ENCODE measurements around the gene CERS1.

The CERS1 gene

DNA sequence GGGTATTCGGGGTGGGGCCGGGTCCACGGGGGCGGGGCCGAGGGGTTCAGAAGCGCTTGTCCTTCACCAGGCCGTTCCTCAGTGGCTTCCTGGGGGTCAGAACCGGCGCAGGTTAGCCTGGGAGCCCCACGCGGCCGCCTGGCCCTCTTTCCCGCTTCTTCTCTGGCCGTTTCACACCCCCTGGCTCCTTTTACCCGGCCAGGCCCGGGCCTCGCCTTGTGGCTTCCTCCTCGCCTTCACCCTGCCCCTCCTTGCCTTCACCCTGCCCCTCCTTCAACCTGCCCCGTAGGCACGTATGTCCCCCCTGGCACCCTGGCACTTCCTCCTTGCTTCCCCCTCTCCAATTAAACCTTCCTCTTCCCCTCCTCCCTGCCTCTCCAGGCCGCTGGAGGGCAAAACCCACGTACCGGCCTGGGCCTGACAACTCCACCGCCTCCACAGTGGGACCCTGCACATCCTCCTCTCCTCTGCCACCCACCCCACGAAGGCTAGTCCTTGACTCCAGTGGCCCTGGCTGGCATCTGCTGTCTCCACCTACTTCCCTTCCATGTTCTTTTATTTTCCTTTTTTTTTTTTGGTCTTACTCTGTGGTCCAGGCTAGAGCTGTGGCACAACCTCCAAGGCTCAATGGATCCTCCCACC lies 25.3 kb downstream of the CERS1 start:
- no peak for FAIRE-seq

DNA sequence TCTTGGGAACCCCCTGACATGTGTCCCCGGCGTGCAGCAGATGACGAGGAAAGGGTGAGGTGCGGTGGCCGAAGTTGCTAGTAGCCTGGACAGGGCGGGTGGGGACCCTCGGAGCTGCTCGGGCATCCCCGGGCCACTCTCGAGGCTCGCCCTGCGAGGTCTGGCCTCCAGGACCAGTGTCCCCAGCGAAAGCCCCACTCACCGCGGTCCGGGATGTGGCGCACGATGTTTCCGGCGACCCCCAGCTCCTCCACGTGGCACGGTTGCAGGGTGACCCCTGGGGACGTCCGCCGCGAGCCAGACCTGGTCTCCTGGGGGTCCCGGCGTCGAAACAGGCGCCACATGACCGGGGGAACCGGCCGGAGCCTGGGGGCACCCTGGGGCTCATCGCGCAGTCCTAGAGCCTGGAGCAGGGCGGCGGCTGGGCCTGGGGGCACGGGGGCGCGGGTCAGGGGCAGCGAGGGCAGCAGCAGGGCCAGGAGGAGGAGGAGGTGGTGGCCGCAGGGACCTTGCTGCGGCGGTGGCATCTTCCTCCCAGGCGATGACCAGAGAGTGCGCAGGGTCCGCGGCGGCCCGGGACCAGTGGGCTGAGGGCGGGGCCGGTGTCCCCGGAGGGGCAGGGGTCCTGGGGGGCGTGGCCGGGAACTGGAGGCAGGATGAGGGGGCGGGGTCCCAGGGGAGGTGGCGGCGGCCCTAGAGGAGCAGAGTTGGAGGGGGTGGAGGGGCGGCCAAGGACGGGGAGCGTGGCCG lies 26.0 kb downstream of the CERS1 start:
- FAIRE-seq = no peak

DNA sequence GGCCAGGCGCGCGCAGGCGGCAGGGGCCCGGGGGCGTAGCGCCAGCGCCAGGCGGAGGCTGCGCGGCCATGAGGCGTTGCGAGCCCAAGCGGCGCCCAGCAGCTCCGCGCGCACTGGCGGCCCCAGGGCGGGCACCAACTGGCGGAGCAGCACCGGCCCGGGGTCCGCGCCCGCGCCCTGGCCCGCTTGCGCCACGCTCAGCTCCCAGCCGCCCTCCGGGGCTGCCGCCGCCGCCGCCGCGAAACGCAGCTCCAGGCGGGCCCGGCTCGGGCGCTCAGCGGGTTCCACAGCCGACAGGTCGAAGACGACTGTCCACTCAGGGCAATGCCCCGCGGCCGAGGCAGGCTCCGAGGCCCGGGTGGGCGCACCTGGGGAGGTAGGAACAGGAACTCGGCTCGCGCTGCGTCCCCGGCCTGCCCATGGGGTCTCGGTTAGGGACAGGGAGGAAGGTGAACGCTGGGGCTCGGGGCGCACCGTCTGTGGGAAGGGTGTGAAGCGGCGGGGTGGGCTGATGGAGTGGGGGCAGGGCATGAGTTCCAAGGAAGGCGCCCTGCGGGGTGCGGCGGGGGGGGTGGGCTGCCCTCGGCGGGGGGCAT lies 26.8 kb downstream of the CERS1 start:
- FAIRE-seq = no peak

DNA sequence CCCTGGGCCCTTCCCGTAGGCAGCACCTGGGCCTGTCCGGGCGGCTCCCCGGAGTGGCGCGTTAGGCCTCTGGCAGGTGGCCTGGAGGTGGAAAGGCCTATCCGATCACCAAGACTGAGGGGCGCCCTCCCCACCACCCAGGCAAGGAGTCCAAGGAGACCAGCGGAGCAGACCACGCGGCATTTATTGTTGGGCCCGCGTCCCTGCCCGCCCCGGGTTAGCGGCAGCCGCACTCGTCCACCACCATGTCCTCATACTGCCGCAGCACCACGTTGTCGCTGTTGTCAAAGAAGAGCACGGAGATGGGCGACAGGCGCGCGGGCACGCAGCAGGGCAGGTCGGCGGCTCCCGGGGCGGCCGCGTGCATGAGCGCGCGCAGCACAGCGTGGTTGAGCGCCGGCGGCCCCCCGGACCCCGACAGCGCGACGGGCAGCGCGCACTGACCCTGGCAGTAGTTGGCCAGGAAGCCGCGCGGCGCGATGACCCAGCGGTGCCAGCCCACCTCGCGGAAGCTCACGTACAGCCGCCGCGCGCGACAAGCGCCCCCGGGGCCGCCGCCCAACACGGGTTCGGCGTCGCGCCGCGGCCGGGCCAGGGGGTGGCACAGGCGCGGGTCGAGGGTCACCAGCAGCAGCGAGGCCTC lies 27.5 kb downstream of the CERS1 start:
- no peak for FAIRE-seq

DNA sequence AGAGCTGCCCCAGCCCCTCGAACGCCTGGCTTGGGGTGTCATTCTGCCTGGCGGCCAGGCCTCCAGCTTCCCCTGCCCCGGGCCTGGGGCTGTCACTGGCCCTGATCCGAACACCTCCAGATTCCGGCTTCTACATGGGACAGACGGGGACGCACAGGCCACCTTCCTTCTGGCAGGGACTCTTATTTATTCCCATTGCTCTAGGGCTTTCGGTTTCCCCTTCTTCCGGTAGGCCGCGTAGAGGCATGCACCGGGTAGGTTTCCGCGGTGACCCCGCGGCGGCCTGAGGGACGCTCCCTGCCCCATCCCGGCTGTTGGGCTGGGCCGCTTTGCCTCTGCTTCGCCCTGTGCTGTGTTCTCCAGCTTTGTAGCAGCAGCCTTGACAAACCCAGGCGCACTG lies 28.2 kb downstream of the CERS1 start:
- no peak for FAIRE-seq

DNA sequence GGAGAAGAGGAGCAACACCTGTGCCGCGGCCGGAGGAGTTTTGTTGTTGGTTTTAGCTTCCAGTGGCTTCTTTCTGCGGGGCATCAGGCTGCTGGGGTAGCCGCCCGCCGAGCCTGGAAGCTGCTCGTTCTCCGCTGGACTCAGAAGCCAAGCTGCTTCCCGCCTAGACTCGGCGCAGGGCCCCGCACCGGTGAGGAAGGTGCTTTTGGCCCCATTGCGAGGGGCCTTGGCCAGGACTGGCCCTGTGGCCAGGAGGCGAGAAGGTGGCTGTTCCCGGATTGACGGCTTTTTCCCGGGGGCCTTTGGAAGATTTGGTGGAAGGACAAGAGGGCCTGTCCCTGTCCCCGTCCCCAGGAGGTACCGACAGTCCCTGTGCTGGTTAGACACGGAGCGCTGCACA lies 28.8 kb downstream of the CERS1 start:
- no peak for FAIRE-seq

DNA sequence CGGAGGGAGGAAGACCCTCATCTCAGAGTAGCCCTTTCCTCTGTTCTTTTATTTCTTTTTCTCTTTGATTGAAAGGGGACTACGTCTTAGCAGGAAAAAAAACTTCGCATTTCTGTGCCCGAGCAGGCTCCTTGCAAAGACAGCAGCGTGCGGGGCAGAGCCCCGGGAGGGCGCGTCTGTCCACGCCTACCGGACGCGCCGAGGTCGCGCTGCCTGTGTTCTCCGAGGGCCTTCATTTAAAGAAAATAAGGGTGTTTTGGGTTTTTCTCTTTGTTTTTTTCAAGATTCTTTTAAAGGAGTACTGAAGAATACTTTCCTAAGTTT lies 29.2 kb downstream of the CERS1 start:
- FAIRE-seq = no peak

DNA sequence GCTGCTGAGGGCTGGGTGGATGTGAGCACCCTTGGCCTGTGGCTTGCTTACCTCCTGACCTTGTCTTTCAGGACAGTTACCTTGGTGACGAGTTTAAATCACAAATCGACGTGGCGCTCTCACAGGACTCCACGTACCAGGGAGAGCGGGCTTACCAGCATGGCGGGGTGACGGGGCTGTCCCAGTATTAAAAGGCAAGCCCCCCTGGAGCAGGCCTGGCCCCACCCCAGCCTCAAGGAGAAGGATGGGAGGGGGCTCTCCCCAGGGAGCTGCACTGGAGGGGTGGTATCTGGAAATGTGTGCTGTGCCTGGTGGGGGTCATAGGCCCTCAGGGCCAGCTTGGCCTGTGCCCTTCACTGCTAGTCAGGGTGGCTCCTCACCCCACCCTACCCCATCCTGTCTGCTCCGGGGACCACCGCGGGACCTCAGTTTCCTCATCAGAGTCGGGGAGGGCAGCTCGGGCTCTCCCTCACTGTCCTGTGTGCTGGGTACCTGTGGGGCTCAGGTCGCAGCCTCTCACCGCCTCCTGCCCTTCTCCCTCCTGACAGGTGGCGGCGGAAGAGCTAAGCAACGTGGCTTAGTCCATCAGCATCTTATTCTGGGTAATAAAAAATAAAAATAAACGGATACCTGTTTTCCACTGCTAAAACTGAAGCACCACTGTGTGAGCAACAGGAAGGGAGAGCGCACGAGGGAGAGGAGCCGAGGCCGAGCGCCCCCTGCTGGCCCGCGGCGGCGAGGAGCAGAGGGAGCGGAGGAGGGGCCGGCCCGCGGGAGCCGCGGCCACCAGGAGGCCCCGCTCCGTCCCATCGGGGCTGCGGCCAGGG lies 29.8 kb downstream of the CERS1 start:
- no peak for FAIRE-seq

DNA sequence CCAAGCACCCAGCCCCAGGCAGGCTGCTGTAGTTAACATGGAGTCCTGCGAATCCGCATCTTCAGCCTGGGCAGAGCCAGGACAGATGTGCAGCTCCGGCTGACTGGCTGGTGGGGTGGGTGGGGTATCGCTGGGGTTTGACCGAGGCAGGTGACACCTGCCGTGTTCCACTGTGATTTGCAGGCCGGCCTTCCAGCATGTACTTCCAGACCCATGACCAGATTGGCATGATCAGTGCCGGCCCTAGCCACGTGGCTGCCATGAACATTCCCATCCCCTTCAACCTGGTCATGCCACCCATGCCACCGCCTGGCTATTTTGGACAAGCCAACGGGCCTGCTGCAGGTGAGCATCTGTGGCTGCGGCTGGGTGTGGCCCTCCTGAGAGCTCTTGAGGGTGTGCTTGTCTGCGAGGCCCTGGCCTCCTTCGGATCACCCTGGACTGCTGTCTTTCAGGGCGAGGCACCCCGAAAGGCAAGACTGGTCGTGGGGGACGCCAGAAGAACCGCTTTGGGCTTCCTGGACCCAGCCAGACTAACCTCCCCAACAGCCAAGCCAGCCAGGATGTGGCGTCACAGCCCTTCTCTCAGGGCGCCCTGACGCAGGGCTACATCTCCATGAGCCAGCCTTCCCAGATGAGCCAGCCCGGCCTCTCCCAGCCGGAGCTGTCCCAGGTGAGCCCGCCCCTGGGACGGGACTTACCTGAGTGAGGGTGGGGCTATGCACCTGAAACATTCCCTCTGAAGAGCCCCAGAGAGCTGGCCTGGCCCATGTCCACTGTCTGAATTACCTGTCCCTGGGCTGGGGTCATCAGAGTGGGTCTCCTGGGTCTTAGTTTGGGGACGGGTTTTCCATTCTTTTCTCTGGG lies 30.6 kb downstream of the CERS1 start:
- no peak for FAIRE-seq

DNA sequence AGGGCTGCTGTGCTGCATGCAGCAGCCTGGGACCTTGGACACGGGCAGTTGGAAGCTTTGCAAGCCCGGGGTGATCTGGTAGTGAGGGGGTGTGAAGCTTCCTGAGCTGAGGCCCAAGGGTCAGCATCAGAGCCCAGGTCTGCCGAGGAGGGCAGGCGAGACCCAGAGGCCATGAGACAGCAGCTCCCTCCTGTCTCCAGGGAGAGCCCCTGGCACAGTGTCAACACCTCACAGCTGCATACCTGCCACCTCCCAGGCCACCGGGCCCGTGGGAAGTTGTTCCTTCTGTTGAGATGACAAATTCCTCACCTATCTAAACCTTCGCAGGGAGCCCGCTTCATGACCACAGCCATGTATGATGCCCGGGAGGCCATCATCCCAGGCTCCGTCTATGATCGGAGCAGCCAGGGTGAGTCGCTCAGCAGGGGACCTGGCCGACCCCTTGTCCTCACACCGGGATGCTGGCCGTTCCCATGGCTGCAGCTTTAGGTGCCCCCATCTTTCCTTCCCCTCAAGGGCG lies 32.1 kb downstream of the CERS1 start:
- no peak for FAIRE-seq

DNA sequence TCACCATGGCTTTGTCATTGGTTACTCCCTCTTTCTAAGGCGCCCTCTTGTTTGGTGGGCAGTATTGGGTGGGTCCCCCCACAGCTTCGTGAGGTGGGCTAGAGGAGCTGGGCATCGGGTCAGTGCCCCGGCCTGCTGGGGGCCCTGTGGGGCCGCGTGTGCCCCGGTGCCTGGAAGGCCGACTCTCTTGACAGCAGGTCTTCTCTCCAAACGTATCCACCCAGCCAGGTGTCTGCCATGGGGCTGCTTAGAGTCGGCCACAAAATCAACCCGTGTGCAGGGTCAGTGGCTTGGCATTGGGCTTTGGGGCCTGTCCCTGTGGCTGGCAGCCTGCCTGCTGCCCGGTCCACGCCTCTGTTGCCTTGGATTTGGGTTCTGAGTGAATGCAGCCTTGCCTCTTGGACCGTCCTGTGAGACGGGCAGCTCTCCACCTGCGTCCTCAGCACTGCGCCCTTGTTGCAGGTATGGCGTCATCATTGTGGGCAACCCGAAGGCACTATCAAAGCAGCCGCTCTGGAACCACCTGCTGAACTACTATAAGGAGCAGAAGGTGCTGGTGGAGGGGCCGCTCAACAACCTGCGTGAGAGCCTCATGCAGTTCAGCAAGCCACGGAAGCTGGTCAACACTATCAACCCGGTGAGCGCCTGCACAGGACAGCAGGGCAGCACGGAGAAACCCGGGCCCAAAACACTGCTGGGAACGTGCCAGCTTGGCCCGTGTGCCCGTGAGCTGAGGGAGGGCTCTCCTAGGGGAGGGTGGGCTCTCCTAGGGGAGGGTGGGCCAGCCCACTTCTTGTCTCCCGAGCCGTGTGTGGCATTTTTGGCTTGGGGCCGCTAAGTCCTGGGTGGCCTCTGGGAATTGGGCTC lies 32.7 kb downstream of the CERS1 start:
- FAIRE-seq = no peak

DNA sequence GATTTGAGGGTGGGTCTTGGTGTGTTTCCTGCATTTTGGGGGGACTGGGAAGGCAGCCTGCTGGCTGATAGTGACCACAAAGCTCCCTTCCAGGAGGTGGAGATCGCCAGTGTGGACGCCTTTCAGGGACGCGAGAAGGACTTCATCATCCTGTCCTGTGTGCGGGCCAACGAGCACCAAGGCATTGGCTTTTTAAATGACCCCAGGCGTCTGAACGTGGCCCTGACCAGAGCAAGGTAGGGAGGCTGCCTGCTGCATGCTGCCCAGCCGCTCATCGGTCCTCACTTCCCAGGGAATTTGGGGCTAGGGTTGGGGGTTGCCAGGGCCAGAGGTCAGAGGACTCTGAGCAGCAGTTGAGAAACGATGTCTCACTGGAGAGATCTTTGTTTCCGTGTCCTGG lies 34.0 kb downstream of the CERS1 start:
- FAIRE-seq = no peak

DNA sequence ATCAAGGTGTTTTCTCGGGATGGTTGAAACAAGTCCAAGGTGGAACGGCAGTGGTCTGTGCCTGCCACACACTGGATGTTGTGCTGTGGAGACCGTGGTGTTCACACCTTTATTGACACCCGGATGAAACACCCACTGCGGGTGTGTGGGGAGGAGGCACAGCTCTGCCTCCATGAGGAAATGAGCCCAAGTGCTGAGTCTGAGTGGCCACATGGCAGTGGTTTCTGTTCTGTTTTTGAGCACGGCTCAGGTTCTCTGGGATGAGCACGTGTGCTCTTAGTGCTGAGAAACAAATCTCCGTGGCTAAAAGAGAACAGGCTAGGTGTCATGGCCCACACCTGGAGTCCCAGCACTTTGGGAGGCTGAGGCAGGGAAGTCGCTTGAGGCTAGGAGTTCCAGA lies 34.7 kb downstream of the CERS1 start:
- FAIRE-seq = no peak

DNA sequence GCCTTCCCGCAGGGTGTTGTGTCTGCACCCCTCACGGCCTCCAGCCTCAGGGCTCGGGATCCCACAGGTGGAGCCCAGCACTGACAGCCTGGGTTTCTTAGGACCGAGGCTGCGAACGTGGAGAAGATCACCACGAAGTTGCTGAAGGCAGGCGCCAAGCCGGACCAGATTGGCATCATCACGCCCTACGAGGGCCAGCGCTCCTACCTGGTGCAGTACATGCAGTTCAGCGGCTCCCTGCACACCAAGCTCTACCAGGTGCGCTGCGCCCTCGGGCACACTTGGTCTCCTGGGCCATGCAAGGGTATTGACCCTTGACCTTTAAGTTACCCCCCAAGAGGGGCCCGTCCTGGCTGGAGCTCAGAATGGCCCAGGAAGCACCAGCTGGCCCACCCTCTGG lies 35.2 kb downstream of the CERS1 start:
- FAIRE-seq = no peak

DNA sequence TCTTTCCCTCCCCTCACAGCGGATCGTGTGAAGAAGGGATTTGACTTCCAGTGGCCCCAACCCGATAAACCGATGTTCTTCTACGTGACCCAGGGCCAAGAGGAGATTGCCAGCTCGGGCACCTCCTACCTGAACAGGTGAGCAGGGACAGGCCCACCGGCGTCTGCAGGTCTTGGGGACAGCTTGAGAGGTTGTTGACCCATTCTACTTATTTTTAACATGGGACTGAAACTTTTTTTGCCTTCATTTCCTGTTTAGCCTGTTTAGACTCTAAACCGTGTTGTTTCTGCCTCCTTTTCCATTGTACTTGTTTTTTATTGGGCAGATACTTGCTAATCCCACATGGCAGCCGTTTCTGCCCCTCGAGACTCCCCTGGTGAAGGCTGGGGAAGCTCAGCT lies 35.7 kb downstream of the CERS1 start:
- FAIRE-seq = no peak

DNA sequence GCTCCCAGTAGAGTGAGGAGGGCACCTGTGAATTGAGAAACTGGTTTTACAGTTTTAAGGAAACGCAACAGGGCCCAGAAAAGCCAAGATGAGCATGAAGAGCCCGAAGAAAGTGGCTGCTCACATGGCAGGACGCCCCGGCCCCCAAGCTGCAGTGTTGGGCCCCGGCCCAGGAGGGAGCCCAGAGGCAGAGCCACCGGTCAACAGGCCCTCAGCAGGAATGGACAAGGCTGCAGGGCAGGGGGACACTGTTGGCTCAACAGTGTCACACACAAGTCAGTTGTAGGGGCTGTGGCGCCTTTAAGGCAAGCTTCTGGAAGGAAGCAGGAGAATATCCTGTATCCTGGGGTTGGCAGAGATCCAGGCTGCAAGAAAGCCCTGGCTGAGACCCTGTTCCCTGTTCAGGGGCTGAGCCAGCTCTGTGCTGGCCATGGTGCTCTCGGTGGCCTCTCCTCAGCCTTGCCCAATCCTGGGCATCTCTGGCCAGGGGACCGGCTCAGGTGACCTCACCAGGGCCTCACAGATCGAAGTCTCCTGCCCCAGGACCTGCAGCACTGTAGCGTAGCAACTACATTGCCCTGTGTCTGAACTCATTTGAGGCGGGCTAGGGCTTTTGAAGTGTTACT lies 36.2 kb downstream of the CERS1 start:
- FAIRE-seq = no peak

DNA sequence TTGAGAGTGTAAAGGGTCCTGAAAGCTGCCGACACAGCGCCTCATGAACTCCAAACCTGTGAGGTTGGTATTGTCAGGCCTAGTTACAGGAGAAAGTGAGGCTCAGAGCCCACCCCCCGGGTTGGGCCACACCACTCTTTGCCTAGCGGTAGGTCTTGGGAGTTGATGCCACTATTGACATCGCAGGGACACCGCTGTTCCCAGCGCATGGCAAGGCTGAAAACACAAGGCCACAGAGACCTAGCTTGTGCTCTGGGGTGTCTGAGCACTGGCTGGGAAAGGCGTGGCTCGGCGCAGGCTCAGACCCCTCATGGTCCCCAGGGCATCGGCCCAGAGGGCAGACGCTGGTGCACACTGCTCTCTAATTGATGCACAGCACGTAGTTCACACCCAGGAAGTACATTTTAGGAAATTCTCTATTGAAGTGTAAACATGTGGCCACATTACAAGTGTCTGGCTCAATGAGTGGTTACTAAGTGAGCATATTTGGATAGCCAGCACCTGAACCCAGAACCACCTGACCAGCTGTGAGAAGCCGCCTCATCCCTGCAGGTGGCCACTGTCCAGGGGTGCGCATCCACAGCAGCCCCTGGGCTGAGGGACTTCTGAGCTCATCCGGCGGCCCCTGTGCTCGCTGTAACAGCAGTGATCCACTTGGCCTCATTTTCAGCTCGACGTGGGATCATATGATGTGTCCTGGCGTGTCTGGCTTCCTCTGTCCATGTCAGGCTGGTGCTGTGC lies 36.9 kb downstream of the CERS1 start:
- FAIRE-seq = no peak

DNA sequence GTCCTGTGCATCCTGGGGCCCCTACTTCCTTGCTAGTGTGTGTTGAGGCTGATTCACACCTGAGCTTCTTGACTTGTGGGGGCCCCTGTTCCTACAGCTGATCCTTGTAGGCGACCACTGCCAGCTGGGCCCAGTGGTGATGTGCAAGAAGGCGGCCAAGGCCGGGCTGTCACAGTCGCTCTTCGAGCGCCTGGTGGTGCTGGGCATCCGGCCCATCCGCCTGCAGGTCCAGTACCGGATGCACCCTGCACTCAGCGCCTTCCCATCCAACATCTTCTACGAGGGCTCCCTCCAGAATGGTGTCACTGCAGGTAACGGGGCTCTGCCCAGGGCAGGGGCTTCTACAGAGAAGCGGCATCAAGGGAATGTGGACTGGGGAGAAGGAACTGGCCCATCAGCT lies 38.7 kb downstream of the CERS1 start:
- no peak for FAIRE-seq

DNA sequence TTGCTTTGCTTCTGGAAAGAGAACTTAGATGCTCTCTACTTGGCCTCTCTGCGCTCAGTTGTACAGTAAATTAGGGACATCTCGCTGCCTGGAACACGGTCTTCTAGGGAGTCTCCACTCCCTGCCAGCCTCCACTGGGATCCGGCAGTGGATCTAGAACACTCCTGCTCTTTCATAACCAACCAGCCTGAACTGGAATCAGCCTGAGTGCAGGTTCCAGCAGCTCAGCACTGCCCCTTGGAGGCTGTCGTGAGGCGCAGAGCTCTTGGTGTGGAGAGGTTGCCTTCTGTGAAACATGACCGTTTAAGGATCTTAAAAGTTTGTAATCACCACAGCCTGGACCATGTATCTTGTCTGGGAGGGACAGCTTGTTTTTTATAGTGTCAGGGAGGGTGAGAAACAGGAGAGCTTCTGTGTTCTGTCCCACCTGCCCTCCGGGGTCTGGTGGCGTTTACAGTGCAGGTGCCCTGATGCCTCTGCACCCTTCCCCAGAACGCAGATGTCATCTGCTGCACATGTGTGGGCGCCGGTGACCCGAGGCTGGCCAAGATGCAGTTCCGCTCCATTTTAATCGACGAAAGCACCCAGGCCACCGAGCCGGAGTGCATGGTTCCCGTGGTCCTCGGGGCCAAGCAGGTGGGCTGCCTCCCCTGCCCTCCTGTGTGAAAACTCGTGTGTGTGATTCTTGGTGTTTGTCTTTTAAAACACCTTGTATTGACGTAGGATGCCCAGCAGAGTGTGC lies 39.4 kb downstream of the CERS1 start:
- no peak for FAIRE-seq
